Measurements from ENCODE around the gene PKDCC.

Gene PKDCC

GRCh38 chr2:42047488-42048298 lies at the start of gene PKDCC:
TSS of gene PKDCC (plus strand) at chr2:42048021. CDS start at chr2:42048200, 179 bp downstream.
- DNase-seq, result peak in 1 of 2 donors; percentile 26

- no peak for DNase-seq
Measured at GRCh38 chr2:41998186-41999127, 49.4 kb upstream of the PKDCC start.

- no peak for DNase-seq
Measured at GRCh38 chr2:41999128-41999480, 48.7 kb upstream of the PKDCC start.

- no peak for DNase-seq
Measured at GRCh38 chr2:41999592-42000281, 48.1 kb upstream of the PKDCC start.

- no peak for DNase-seq
Measured at GRCh38 chr2:42001711-42002201, 46.1 kb upstream of the PKDCC start.

GRCh38 chr2:42007551-42007950 lies 40.3 kb upstream of the PKDCC start:
- no peak for DNase-seq

- no peak for DNase-seq
Measured at GRCh38 chr2:42008241-42008921, 39.4 kb upstream of the PKDCC start.

- peak in 1 of 2 donors; percentile 38 for DNase-seq
Measured at GRCh38 chr2:42009657-42010580, 37.9 kb upstream of the PKDCC start.

GRCh38 chr2:42010743-42011298 lies 37.0 kb upstream of the PKDCC start:
- no peak for DNase-seq

GRCh38 chr2:42012137-42012536 lies 35.7 kb upstream of the PKDCC start:
- no peak for DNase-seq

- no peak for DNase-seq
Measured at GRCh38 chr2:42012651-42013050, 35.2 kb upstream of the PKDCC start.

GRCh38 chr2:42013409-42013808 lies 34.4 kb upstream of the PKDCC start:
- DNase-seq, result no peak

- no peak for DNase-seq
Measured at GRCh38 chr2:42021464-42021863, 26.4 kb upstream of the PKDCC start.

GRCh38 chr2:42025151-42025582 lies 22.7 kb upstream of the PKDCC start:
- no peak for DNase-seq

GRCh38 chr2:42026272-42026671 lies 21.5 kb upstream of the PKDCC start:
- no peak for DNase-seq

- DNase-seq, result no peak
Measured at GRCh38 chr2:42028571-42029148, 19.2 kb upstream of the PKDCC start.

- no peak for DNase-seq
Measured at GRCh38 chr2:42029171-42029570, 18.6 kb upstream of the PKDCC start.

- DNase-seq, result no peak
Measured at GRCh38 chr2:42029639-42030199, 18.1 kb upstream of the PKDCC start.

- no peak for DNase-seq
Measured at GRCh38 chr2:42030200-42030759, 17.5 kb upstream of the PKDCC start.

GRCh38 chr2:42030829-42031228 lies 17.0 kb upstream of the PKDCC start:
- DNase-seq, result peak in 1 of 2 donors; percentile 15

Measured in inflammatory macrophage treated with lipopolysaccharide for 1 hour (primary cell).